Measurements from ENCODE around the gene NME7.

NME7 gene

DNA sequence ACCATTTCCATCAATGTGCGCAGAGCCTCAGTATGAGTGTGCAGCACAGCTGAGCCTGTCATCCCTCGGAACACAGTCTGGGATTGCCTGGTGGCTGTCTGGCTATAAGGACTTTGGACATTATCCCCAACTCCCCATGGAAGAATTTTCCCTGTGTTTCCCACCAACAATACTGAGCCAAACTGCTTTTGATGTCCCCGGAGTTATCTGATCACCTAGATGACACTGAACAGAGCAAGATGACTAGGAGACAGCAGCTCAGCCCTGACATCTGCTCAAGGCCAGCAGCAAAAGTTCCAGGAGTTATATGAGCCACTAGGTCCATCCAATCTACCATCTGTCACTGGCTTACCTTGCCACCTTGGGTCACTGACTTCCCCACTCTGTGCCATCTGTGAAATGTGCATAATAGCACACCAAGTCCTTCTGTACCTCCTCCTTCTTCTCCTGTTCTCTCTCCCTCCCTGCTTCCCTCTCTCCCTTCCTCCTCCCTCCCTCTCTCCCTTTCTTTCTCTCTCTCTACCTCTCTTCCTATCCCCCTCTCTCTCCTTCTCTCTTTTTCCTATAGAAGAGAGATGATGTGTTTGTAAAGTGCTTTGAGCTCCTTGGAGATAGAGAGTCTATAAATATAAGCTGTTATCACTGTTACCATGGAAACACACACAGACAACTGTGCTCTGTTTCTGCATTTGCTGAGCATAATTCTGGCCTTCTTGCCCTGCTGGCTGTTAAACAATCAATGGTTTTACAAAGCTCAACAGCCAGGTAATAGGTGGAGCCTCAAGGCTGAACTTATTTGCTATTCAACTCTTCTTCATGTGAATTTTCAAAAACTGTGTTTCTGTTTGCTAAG lies 280.8 kb downstream of the NME7 start:
- DNase-seq (ENCODE audit: low read depth): no peak
- no peak overlapping the region for H3K4me3 ChIP-seq (ENCODE audit: low read length)
- TF ChIP-seq, protein P1, sequence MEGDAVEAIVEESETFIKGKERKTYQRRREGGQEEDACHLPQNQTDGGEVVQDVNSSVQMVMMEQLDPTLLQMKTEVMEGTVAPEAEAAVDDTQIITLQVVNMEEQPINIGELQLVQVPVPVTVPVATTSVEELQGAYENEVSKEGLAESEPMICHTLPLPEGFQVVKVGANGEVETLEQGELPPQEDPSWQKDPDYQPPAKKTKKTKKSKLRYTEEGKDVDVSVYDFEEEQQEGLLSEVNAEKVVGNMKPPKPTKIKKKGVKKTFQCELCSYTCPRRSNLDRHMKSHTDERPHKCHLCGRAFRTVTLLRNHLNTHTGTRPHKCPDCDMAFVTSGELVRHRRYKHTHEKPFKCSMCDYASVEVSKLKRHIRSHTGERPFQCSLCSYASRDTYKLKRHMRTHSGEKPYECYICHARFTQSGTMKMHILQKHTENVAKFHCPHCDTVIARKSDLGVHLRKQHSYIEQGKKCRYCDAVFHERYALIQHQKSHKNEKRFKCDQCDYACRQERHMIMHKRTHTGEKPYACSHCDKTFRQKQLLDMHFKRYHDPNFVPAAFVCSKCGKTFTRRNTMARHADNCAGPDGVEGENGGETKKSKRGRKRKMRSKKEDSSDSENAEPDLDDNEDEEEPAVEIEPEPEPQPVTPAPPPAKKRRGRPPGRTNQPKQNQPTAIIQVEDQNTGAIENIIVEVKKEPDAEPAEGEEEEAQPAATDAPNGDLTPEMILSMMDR (IDR thresholded peaks at IDR 0.05; ENCODE audit: insufficient read depth, low read depth, low read length, missing control alignments): no peak

DNA sequence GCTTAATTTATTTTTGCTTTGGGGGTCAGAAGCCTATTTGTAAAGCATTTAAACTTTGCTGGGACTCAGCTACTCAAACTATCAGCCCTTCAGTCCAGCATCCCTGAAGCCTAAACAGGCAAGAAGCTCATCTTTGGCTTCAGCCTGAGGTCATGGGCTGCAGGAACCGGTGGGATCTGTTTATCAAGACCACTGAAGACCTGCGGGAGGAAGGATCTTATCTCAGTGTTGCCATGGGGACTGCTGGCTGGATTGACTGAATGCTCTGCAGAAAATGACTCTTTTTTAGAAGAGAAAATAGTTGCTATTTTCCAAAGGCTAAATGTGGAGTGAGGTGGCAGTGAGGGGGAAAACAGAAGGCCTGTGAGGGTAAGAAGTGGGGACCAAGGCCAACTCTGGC lies 281.7 kb downstream of the NME7 start:
- TF ChIP-seq, protein P1 (IDR thresholded peaks at IDR 0.05; ENCODE audit: insufficient read depth, low read depth, low read length, missing control alignments): no peak
- DNase-seq (ENCODE audit: low read depth): no peak
- H3K4me3 ChIP-seq (ENCODE audit: low read length): no peak overlapping the region

Data from epithelial cell of esophagus (primary cell).